HuH-7 (cell line): Measurements from ENCODE around the gene ASTL.

ENCODE experiments used
- DNase-seq: peaks from one replicate; pipeline ENCODE4 v3.0.0; 2011; ENCODE audit warnings: low spot score

ASTL gene

DNA sequence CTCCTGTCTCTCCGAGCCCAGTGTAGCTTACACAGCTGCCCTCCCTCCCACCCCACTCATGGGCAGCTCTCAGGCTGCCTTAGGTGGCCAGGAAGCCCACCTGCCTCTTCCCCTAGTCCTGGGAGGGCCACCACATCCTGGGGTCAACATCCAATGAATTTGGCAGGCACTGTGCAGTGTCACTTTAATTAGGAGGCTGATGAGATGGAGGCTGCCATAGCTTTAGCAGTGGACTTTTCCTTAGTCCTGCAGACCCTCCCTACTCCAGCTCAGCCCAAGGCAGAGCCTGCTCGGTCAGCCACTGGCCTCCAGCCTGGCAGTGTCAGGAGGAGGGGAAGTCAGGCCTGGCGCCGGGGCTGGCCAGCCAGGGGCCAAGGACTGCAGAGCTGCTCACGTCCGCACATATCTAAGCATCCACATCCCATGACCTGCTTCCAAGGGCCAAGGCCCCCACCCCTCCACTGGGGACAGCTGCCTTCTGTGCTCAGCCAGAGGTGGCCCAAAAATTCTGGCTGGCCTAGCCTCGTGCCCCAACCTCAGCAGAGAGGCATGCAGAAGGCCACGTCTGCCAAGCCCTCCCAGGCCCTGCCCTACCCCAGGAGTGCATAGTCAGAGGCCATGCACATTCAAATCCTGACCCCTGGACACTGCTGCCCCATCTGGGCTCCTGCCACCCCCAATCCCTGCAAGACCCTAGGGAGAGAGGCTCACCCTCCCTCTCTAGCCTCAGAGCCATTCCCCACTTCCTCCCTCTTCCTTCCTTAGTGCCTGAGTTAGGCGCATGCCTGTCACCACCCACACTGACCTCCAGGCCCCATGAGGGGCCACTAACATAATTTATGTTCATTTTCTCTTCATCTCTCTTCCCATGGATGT is 55.0 kb downstream of the ASTL start:
- no peak for DNase-seq

DNA sequence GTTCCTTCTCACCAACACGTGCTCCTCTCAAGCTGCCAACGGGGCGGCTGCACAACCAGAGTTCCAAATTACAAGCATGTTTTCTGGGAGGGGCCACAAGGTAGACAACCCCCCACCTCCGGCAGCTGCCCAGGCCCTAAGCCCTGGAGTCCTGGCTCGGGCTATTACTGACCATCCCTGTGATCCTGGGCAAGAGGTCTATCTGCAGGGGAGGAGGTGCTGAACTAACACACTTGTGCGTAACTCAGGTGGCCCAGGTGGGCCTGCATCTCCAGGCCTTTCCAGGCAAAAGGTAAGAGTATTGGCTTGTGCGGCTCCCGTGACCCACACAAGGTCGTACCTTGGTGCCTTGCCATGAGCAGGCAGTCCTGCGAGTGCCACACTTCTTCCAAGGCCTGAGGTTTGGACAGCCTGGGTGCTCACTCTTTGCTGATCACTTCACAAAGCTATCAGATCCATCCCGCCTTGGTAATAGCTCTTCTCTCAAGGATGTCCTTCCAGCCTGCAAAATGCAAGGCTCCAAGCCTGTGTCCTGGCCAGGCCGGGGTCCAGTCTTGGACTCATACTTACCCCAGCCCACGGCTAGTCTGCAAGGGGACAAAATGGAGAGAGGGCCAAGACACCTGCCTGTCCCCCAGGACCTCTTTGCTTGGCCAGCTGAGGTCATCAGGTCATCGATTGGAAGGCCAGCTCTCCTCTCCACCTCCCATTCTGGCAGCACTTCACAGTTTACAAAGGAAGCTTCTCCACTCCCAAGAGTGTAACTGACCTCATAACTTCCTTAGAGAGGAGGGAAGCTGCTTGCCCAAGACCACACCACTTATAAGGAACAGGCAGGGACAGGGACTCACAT is 55.9 kb downstream of the ASTL start:
- DNase-seq: no peak

DNA sequence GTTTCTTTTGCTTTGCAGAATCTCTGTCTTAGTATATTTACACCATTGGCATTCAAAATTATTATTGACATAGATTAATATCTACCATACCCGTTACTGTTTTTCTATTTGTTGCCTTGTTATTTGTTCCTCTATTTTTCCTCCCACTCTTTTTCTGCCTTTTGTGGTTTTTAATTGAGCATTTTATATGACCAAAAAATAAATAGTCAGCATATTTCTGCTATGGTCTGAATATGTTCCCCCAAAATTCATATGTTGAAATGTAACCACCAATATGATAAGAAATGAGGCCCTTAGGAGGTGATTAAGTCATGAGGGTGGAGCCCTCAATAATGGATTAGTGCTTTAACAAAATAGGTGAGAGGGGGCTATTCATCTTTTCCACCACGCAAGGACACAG is 57.3 kb downstream of the ASTL start:
- DNase-seq: no peak

DNA sequence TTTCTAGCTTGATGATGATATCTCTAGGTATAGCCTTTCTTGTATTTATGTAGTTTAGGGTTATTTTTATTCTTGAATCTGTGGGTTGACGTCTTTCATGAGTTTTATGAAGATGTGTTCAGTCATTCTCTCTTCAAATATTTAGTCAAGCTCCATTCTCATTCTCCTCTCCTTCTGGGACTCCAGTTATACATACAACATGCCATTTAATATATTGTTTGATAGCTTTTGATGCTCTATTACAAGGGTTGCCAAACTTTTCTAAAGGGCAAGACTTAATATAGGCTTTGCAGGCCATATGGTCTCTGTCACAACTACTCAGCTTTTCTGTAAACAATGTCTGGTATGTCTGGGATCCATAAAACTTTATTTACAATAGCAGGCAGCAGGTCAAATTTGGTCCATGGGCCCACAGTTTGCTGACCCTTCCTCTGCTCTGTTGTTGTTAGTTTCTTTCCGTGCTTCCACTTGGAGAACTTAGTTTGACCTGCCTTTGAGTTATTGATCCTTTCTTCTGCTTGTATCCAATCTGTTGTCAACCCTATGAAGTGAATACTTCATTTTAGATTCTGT is 63.0 kb downstream of the ASTL start:
- DNase-seq: no peak

DNA sequence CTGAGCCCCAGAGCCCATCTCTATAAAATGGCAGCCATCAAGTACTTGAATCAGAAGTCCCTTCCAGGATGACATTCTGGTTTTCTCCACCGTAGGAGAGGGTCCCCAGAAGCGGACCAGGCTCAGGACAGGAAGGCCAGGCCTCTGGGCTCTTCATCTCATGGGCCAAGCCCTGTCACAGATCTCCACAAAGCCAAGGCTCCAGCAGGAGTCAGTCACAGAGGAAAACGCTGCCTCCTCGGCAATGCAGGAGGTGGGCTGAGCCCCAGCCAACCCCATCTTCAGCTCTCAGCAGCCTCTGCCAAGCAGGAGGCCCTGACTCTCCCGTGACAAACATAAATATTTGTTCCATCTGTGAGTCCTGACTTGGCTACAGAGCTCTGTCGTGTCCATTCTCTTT is 64.1 kb downstream of the ASTL start:
- DNase-seq: no peak

DNA sequence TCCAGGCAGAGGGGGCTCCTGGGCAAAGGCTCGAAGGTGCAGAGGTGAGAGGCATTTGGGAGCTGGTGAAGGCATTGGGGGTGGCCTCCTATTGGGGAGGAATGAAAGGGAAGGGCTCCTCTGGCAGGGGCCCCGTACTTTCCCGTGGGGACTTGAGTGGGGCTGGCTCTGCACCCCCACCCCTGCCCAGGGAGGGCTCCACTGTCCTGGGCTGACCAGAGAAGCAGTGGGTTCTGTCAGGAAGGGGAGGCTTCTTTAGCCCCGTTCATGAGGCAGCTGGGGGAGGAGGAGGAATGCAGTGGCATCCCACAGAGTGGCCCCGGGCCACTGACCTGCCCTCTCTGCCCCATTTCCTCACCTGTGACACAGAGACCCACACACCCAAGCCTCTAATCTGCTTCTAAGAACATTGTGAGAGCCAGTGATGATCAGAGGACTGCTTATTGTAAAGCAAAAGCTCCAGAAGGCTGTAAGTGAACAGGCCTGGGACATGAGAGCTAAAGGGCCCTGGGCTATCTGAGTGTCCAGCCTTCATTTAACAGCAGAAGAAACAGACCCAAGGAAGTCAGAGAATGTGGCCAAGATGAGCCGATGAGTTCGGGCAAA is 65.0 kb downstream of the ASTL start:
- no peak for DNase-seq
